ENCODE data around the gene BLTP2. TPM values are rescaled to one million over a fixed set of nuclear protein-coding genes. Genes with fewer than 3 reads are reported as not detected.

The BLTP2 gene
- total and polyA plus RNA-seq, 2 of the 13 experiments (the other 11 are each of a cell fraction or from before 2014, with no cell fraction given) = 66.7 to 80.9 TPM

DNA sequence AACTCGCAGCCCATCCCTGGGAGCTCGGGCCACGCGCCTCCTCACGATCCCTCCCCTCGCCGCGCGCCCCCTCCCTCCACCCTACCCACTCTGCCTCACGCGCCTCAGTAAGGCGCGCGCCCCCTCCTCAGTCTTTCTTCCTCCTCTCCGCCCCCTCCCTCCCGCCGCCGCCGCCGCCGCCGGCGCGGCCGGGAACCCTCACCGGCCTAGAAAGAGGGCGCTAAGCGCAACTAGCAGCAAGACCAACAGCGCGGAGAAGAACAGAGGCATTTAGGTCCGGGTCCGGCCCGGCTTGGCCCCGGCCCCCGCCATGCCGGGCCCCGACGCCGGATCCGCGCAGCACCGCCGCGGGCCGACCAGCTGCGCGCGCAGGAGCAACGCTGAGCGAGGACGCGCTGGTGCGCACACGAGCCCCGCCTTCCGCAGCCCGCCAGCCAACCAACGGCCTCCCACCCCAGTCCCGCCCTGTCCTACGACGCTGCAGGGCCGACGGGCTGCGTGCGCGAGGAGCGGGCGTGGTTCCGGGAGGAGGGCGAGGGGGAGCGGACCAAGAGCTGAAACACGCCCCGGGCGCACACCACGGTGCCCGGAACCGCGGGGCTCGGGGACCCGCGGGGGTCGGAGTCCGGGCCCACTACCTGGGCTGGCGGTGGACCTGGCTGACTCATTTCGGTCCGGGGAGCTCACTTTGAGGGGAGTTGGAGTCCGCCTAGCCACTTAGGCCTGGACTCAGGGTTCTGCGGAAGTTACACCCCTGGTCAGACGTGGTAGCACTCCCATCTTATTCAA, at the start of gene BLTP2 (continued):
- TF ChIP-seq RXRB (CRISPR knock-in tag; IDR thresholded peaks at IDR 0.05; ENCODE audit: borderline replicate concordance) (peak; percentile 51; the same call in 1 of the 2 replicates), ZNF629 (CRISPR knock-in tag; conservative IDR thresholded peaks at IDR 0.05) (no peak), ZNF263 (CRISPR knock-in tag; IDR thresholded peaks at IDR 0.05) (peak; percentile 92), ZNF768 (CRISPR knock-in tag; IDR thresholded peaks at IDR 0.05) (0 out of 2 replicates have a peak, but pooled peaks have one; percentile 17), ETV5 (CRISPR knock-in tag; IDR thresholded peaks at IDR 0.05; ENCODE audit: borderline replicate concordance) (peak; percentile 69; the same call in 1 of the 2 replicates), SETDB1 (CRISPR knock-in tag; IDR thresholded peaks at IDR 0.05; ENCODE audit: borderline replicate concordance) (no peak), IKZF4 (CRISPR knock-in tag; IDR thresholded peaks at IDR 0.05; ENCODE audit: borderline replicate concordance, low read depth, not compliant biosample characterization) (peak; percentile 86), HNRNPLL (IDR thresholded peaks at IDR 0.05; ENCODE audit: low read depth, low read length, poor library complexity, severe bottlenecking) (peak; percentile 93), ZEB1 (IDR thresholded peaks at IDR 0.05; ENCODE audit: insufficient replicate concordance, low read depth) (no peak), ZNF430 (CRISPR knock-in tag; IDR thresholded peaks at IDR 0.05) (peak; percentile 90), HOXA5 (CRISPR knock-in tag; IDR thresholded peaks at IDR 0.05) (peak; percentile 59; the same call in 1 of the 2 replicates), MED8 (CRISPR knock-in tag; IDR thresholded peaks at IDR 0.05; ENCODE audit: insufficient replicate concordance) (no peak), KMT2A (CRISPR knock-in tag; IDR thresholded peaks at IDR 0.05) (peak; percentile 65), ZNF761 (CRISPR knock-in tag; conservative IDR thresholded peaks at IDR 0.05) (peak; percentile 82), SAP130 (CRISPR knock-in tag; IDR thresholded peaks at IDR 0.05; ENCODE audit: low read depth) (peak; percentile 89), POGZ (CRISPR knock-in tag; IDR thresholded peaks at IDR 0.05) (peak; percentile 61; the same call in 1 of the 2 replicates), NCOA5 (CRISPR knock-in tag; IDR thresholded peaks at IDR 0.05) (no peak), ZNF329 (CRISPR knock-in tag; IDR thresholded peaks at IDR 0.05; ENCODE audit: low read depth) (peak; percentile 72; the same call in 1 of the 2 replicates), AGO1 (IDR thresholded peaks at IDR 0.05; ENCODE audit: low read depth, low read length, poor library complexity, severe bottlenecking) (peak; percentile 61), ZNF550 (CRISPR knock-in tag; IDR thresholded peaks at IDR 0.05; ENCODE audit: borderline replicate concordance) (no peak), MXD4 (CRISPR knock-in tag; IDR thresholded peaks at IDR 0.05) (peak; percentile 85), BORCS8-MEF2B (CRISPR knock-in tag; IDR thresholded peaks at IDR 0.05) (0 out of 2 replicates have a peak, but pooled peaks have one; percentile 47), HNRNPL (IDR thresholded peaks at IDR 0.05; ENCODE audit: low read depth, low read length) (0 out of 2 replicates have a peak, but pooled peaks have one; percentile 20), NR3C1 (CRISPR knock-in tag; IDR thresholded peaks at IDR 0.05) (no peak), FOXP1 (IDR thresholded peaks at IDR 0.05) (no peak), FOXP1 (CRISPR knock-in tag; IDR thresholded peaks at IDR 0.05) (no peak), PHF5A (CRISPR knock-in tag; IDR thresholded peaks at IDR 0.05; ENCODE audit: low read depth, unreplicated experiment) (peak; percentile 30)
- TF ChIP-seq, protein P1, sequence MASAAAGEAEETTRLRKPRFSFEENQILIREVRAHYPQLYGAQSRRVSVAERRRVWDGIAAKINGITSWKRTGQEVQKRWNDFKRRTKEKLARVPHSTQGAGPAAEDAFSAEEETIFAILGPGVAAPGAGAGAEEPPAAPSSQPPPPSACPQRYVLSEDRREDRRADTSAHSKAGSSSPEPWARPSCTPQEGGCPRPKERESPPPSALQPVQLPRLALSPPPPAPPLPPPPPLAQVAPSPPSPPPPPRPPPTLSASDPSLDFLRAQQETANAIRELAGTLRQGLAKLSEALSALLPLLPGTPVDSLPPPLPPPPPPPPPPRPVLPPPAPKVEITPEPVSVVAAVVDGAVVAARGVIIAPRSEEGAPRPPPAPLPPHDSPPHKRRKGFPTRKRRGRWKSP (CRISPR knock-in tag; IDR thresholded peaks at IDR 0.05) = peak; percentile 42; the same call in 1 of the 2 replicates
- TF ChIP-seq, protein P2, sequence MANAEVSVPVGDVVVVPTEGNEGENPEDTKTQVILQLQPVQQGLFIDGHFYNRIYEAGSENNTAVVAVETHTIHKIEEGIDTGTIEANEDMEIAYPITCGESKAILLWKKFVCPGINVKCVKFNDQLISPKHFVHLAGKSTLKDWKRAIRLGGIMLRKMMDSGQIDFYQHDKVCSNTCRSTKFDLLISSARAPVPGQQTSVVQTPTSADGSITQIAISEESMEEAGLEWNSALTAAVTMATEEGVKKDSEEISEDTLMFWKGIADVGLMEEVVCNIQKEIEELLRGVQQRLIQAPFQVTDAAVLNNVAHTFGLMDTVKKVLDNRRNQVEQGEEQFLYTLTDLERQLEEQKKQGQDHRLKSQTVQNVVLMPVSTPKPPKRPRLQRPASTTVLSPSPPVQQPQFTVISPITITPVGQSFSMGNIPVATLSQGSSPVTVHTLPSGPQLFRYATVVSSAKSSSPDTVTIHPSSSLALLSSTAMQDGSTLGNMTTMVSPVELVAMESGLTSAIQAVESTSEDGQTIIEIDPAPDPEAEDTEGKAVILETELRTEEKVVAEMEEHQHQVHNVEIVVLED (CRISPR knock-in tag; IDR thresholded peaks at IDR 0.05; ENCODE audit: borderline replicate concordance) = peak; percentile 97
